Mesenchymal stem cell (in vitro differentiated cells and primary cell): ENCODE data around the gene NFIB.

ENCODE experiments used
- DNase-seq: peaks from one replicate; pipeline ENCODE4 v3.0.0-alpha.2; 2013
- H2AFZ ChIP-seq: one replicate; pipeline ENCODE4 v1.6.1; 2013; ENCODE audit warnings: low read depth, mild to moderate bottlenecking, control low read depth, inconsistent platforms, low read length, moderate library complexity
- H2AK5ac ChIP-seq: 2 replicates; pipeline ENCODE4 v1.6.1; 2013; ENCODE audit warnings: low read length, moderate library complexity, mild to moderate bottlenecking, inconsistent platforms; ENCODE audit not compliant: severe bottlenecking
- H2BK120ac ChIP-seq: one replicate; pipeline ENCODE4 v1.6.1; 2013; ENCODE audit warnings: low read depth, mild to moderate bottlenecking, inconsistent platforms, low read length, moderate library complexity
- H2BK12ac ChIP-seq, 2 experiments: one replicate each; pipeline ENCODE4 v1.6.1; 2013; ENCODE audit warnings: inconsistent platforms in 2 of 2, low read length in 2 of 2, mild to moderate bottlenecking in 2 of 2, moderate library complexity in 2 of 2, control low read depth in 1 of 2
- H2BK15ac ChIP-seq: one replicate; pipeline ENCODE4 v1.6.1; 2013; ENCODE audit warnings: mild to moderate bottlenecking, low read depth, inconsistent platforms; ENCODE audit not compliant: poor library complexity, severe bottlenecking
- H2BK5ac ChIP-seq: 2 replicates; pipeline ENCODE4 v1.6.1; 2013; ENCODE audit warnings: low read depth, mild to moderate bottlenecking, low read length, control low read depth, inconsistent platforms; ENCODE audit not compliant: poor library complexity, severe bottlenecking
- H3K14ac ChIP-seq, 2 experiments: one replicate each; pipeline ENCODE4 v1.6.1; 2013; ENCODE audit warnings: inconsistent platforms in 2 of 2, low read length in 2 of 2, control low read depth in 1 of 2, mild to moderate bottlenecking in 1 of 2, moderate library complexity in 1 of 2
- H3K18ac ChIP-seq, 2 experiments: one replicate each; pipeline ENCODE4 v1.6.1; 2013; ENCODE audit warnings: inconsistent platforms in 2 of 2, low read length in 2 of 2, control low read depth in 1 of 2, low read depth in 1 of 2, mild to moderate bottlenecking in 1 of 2
- H3K23ac ChIP-seq, 2 experiments: one replicate each; pipeline ENCODE4 v1.6.1; 2013; ENCODE audit warnings: inconsistent platforms in 2 of 2, low read length in 2 of 2, mild to moderate bottlenecking in 2 of 2, moderate library complexity in 2 of 2, control low read depth in 1 of 2
- H3K27ac ChIP-seq: 2 replicates; pipeline ENCODE4 v1.5.1; 2013; ENCODE audit warnings: mild to moderate bottlenecking, moderate library complexity, low read length, control low read depth, inconsistent platforms; ENCODE audit not compliant: poor library complexity, severe bottlenecking
- H3K27me3 ChIP-seq, 2 experiments: 2 replicates each; pipeline versions ENCODE4 v1.6.1 to v1.7.0; 2013; ENCODE audit warnings: low read length in 2 of 2, mild to moderate bottlenecking in 2 of 2, moderate library complexity in 2 of 2, control low read depth in 1 of 2, inconsistent platforms in 1 of 2; ENCODE audit not compliant: control insufficient read depth in 1 of 2, insufficient read depth in 1 of 2
- H3K36me3 ChIP-seq, 2 experiments: 2 replicates each; pipeline versions ENCODE4 v1.6.1 to v1.7.0; 2013; ENCODE audit warnings: low read length in 2 of 2, control low read depth in 1 of 2, inconsistent platforms in 1 of 2, low read depth in 1 of 2, mild to moderate bottlenecking in 1 of 2; ENCODE audit not compliant: insufficient read depth in 2 of 2, control insufficient read depth in 1 of 2
- H3K4ac ChIP-seq, 2 experiments: one replicate each; pipeline ENCODE4 v1.6.1; 2013; ENCODE audit warnings: inconsistent platforms in 2 of 2, low read length in 2 of 2, mild to moderate bottlenecking in 2 of 2, moderate library complexity in 2 of 2, control low read depth in 1 of 2, low read depth in 1 of 2
- H3K4me1 ChIP-seq: 2 replicates; pipeline ENCODE4 v1.6.1; 2013; ENCODE audit warnings: low read depth, low read length, control low read depth; ENCODE audit not compliant: control insufficient read depth, insufficient read depth
- H3K4me2 ChIP-seq: 2 replicates; pipeline ENCODE4 v1.6.1; 2013; ENCODE audit warnings: low read length, mild to moderate bottlenecking, inconsistent platforms; ENCODE audit not compliant: poor library complexity, severe bottlenecking
- H3K4me3 ChIP-seq, 2 experiments: 2 replicates each; pipeline versions ENCODE4 v1.5.1 to v1.7.0; 2013; ENCODE audit warnings: low read length in 2 of 2, mild to moderate bottlenecking in 2 of 2, control low read depth in 1 of 2, low read depth in 1 of 2; ENCODE audit not compliant: insufficient read depth in 1 of 2
- H3K79me1 ChIP-seq: replicated peaks from 2 replicates; pipeline ENCODE4 v1.6.1; 2013; ENCODE audit warnings: mild to moderate bottlenecking, control low read depth, low read length, inconsistent platforms; ENCODE audit not compliant: poor library complexity, severe bottlenecking
- H3K9ac ChIP-seq: 2 replicates; pipeline ENCODE4 v1.7.0; 2013; ENCODE audit warnings: mild to moderate bottlenecking, low read length, moderate library complexity
- H3K9me3 ChIP-seq: 2 replicates; pipeline ENCODE4 v1.7.0; 2013; ENCODE audit warnings: mild to moderate bottlenecking, low read length; ENCODE audit not compliant: control insufficient read depth
- H4K8ac ChIP-seq: one replicate; pipeline ENCODE4 v1.6.1; 2013; ENCODE audit warnings: inconsistent platforms, mild to moderate bottlenecking, low read length, moderate library complexity
- H4K91ac ChIP-seq: one replicate; pipeline ENCODE4 v1.6.1; 2013; ENCODE audit warnings: mild to moderate bottlenecking, low read length, inconsistent platforms
- WGBS: methylation state at CpG from one replicate; pipeline ENCODE4 v1.1.7; 2013; ENCODE audit warnings: mixed read lengths; 5-methylcytosine and 5-hydroxymethylcytosine counted together

The NFIB gene

GRCh38 chr9:14094491-14094890, 219.4 kb downstream of the NFIB start:
- H2AK5ac ChIP-seq = no peak overlapping the region
- no peak overlapping the region for H3K9ac ChIP-seq
- no peaks in the 10 kb centered on the region for H3K4me1 ChIP-seq
- H3K27ac ChIP-seq = no peak overlapping the region
- no peaks in the 10 kb centered on the region for H3K9me3 ChIP-seq
- H4K91ac ChIP-seq = no peak overlapping the region
- no peak overlapping the region for H4K8ac ChIP-seq
- no peak overlapping the region for H2BK12ac ChIP-seq
- DNase-seq = no peak
- H2BK15ac ChIP-seq = no peak overlapping the region
- H2BK5ac ChIP-seq = no peak overlapping the region
- no peak overlapping the region for H3K23ac ChIP-seq
- H3K36me3 ChIP-seq = peaks cover 0 to 11% of the 10 kb centered on the region in 2 experiments
- WGBS = 100% methylated on average over 4 of the region's 5 CpGs
- H2AFZ ChIP-seq = no peak overlapping the region
- H3K4ac ChIP-seq = no peak overlapping the region
- no peak overlapping the region for H2BK120ac ChIP-seq
- H3K27me3 ChIP-seq = no peaks in the 10 kb centered on the region
- H3K14ac ChIP-seq = no peak overlapping the region
- H3K4me3 ChIP-seq = no peak overlapping the region
- no peak overlapping the region for H3K18ac ChIP-seq
- H3K4me2 ChIP-seq = no peak overlapping the region
- no peaks in the 10 kb centered on the region for H3K79me1 ChIP-seq

- H3K9me3 ChIP-seq = no peaks in the 10 kb centered on the region
- no peak overlapping the region for H2BK12ac ChIP-seq
- no peak overlapping the region for H2BK15ac ChIP-seq
- H2BK5ac ChIP-seq = no peak overlapping the region
- no peak overlapping the region for H3K4ac ChIP-seq
- H3K18ac ChIP-seq = no peak overlapping the region
- no peak overlapping the region for H2AFZ ChIP-seq
- H3K36me3 ChIP-seq = peaks cover 0 to 18% of the 10 kb centered on the region in 2 experiments
- 89% methylated on average over 1 of the region's 1 CpG for WGBS
- no peak overlapping the region for H4K8ac ChIP-seq
- H3K27ac ChIP-seq = no peak overlapping the region
- no peak overlapping the region for H3K4me3 ChIP-seq
- H3K9ac ChIP-seq = no peak overlapping the region
- H3K14ac ChIP-seq = no peak overlapping the region
- no peak overlapping the region for H3K4me2 ChIP-seq
- no peak overlapping the region for H3K23ac ChIP-seq
- no peak overlapping the region for H2AK5ac ChIP-seq
- peak; percentile 8 for DNase-seq
- H3K79me1 ChIP-seq = no peaks in the 10 kb centered on the region
- H4K91ac ChIP-seq = no peak overlapping the region
- H2BK120ac ChIP-seq = no peak overlapping the region
- H3K4me1 ChIP-seq = peaks cover 1% of the 10 kb centered on the region
- H3K27me3 ChIP-seq = no peaks in the 10 kb centered on the region
These were observed 221.6 kb downstream of the NFIB start for GRCh38 chr9:14092344-14092743.

GRCh38 chr9:14089051-14089803, 224.7 kb downstream of the NFIB start:
- H4K8ac ChIP-seq = no peak overlapping the region
- H2AFZ ChIP-seq = no peak overlapping the region
- no peak for DNase-seq
- H3K23ac ChIP-seq = peak overlapping the region in 1 of 2 experiments; percentile 40
- no peak overlapping the region for H3K4me2 ChIP-seq
- H3K4me1 ChIP-seq = peaks cover 1% of the 10 kb centered on the region
- no peak overlapping the region for H2AK5ac ChIP-seq
- no peak overlapping the region for H3K9ac ChIP-seq
- no peak overlapping the region for H2BK120ac ChIP-seq
- no peak overlapping the region for H2BK5ac ChIP-seq
- peaks cover 0 to 24% of the 10 kb centered on the region in 2 experiments for H3K36me3 ChIP-seq
- H2BK15ac ChIP-seq = no peak overlapping the region
- H2BK12ac ChIP-seq = peak overlapping the region in 1 of 2 experiments; percentile 52
- H3K14ac ChIP-seq = no peak overlapping the region
- H3K27me3 ChIP-seq = no peaks in the 10 kb centered on the region
- no peaks in the 10 kb centered on the region for H3K9me3 ChIP-seq
- no peak overlapping the region for H3K4me3 ChIP-seq
- no peak overlapping the region for H3K4ac ChIP-seq
- no peak overlapping the region for H4K91ac ChIP-seq
- no peak overlapping the region for H3K27ac ChIP-seq
- 54% methylated on average over 1 of the region's 4 CpGs for WGBS
- peak overlapping the region in 1 of 2 experiments; percentile 21 for H3K18ac ChIP-seq
- H3K79me1 ChIP-seq = no peaks in the 10 kb centered on the region

- no peak overlapping the region for H4K8ac ChIP-seq
- no peak overlapping the region for H2AFZ ChIP-seq
- H3K27ac ChIP-seq = no peak overlapping the region
- H3K4me2 ChIP-seq = no peak overlapping the region
- peaks cover 1% of the 10 kb centered on the region for H3K4me1 ChIP-seq
- peaks cover 0 to 16% of the 10 kb centered on the region in 2 experiments for H3K36me3 ChIP-seq
- no peak overlapping the region for H2BK12ac ChIP-seq
- H3K27me3 ChIP-seq = no peaks in the 10 kb centered on the region
- H3K79me1 ChIP-seq = no peaks in the 10 kb centered on the region
- no peak for DNase-seq
- no peak overlapping the region for H3K4ac ChIP-seq
- H2BK5ac ChIP-seq = no peak overlapping the region
- WGBS = 100% methylated on average over 3 of the region's 7 CpGs
- no peak overlapping the region for H4K91ac ChIP-seq
- no peak overlapping the region for H2BK15ac ChIP-seq
- no peak overlapping the region for H3K4me3 ChIP-seq
- H3K9me3 ChIP-seq = no peaks in the 10 kb centered on the region
- H3K14ac ChIP-seq = no peak overlapping the region
- H3K18ac ChIP-seq = no peak overlapping the region
- H2AK5ac ChIP-seq = no peak overlapping the region
- H3K9ac ChIP-seq = no peak overlapping the region
- H3K23ac ChIP-seq = no peak overlapping the region
- H2BK120ac ChIP-seq = no peak overlapping the region
These were observed 226.4 kb downstream of the NFIB start for GRCh38 chr9:14087576-14087975.
